HG03175 (cell line): ENCODE data around the gene PHF2.

Experiments
- ATAC-seq: cut with Tn5 transposase; IDR thresholded peaks from one replicate; pipeline ENCODE4 v1.9.1; 2021; ENCODE audit warnings: mild to moderate bottlenecking, moderate library complexity; ENCODE audit not compliant: unreplicated experiment

The PHF2 gene

GRCh38 chr9:93622691-93623090 lies 46.3 kb downstream of the PHF2 start:
- ATAC-seq: no peak

- no peak for ATAC-seq
Measured at GRCh38 chr9:93623753-93624152, 47.4 kb downstream of the PHF2 start.

GRCh38 chr9:93624431-93624834 lies 48.0 kb downstream of the PHF2 start:
- no peak for ATAC-seq

- no peak for ATAC-seq
Measured at GRCh38 chr9:93624977-93625376, 48.6 kb downstream of the PHF2 start.

- no peak for ATAC-seq
Measured at GRCh38 chr9:93629920-93630319, 53.5 kb downstream of the PHF2 start.

GRCh38 chr9:93630806-93631411 lies 54.5 kb downstream of the PHF2 start:
- ATAC-seq: no peak

GRCh38 chr9:93633492-93634221 lies 57.3 kb downstream of the PHF2 start:
- no peak for ATAC-seq

- ATAC-seq: no peak
Measured at GRCh38 chr9:93634311-93635185, 58.2 kb downstream of the PHF2 start.

- no peak for ATAC-seq
Measured at GRCh38 chr9:93635186-93636107, 59.1 kb downstream of the PHF2 start.

- ATAC-seq: no peak
Measured at GRCh38 chr9:93636172-93636661, 59.8 kb downstream of the PHF2 start.

GRCh38 chr9:93636667-93637066 lies 60.3 kb downstream of the PHF2 start:
- ATAC-seq: no peak

GRCh38 chr9:93637886-93638285 lies 61.5 kb downstream of the PHF2 start:
- ATAC-seq: no peak

GRCh38 chr9:93640027-93640426 lies 63.6 kb downstream of the PHF2 start:
- no peak for ATAC-seq

GRCh38 chr9:93642961-93643360 lies 66.6 kb downstream of the PHF2 start:
- ATAC-seq: no peak

- ATAC-seq: no peak
Measured at GRCh38 chr9:93644397-93645088, 68.2 kb downstream of the PHF2 start.

- no peak for ATAC-seq
Measured at GRCh38 chr9:93645149-93645889, 68.9 kb downstream of the PHF2 start.

- no peak for ATAC-seq
Measured at GRCh38 chr9:93645921-93646639, 69.7 kb downstream of the PHF2 start.

GRCh38 chr9:93646640-93647178 lies 70.3 kb downstream of the PHF2 start:
- no peak for ATAC-seq
